ENCODE data around the gene CHIA.
"Not testable (repeated sequence)": the region's sequence is repeated elsewhere in the genome, so short reads cannot be mapped to it uniquely, and the experiment has no call there.

Gene CHIA

GRCh38 chr1:111351700-111352099 lies 61.0 kb downstream of the CHIA start:
- TF ChIP-seq CTCF (IDR thresholded peaks at IDR 0.05; ENCODE audit: control extremely low read depth, extremely low read depth, low read depth, missing control alignments): no peak

GRCh38 chr1:111354584-111354983 lies 63.9 kb downstream of the CHIA start:
- CTCF ChIA-PET: no interaction called here
- TF ChIP-seq CTCF (IDR thresholded peaks at IDR 0.05; ENCODE audit: control extremely low read depth, extremely low read depth, low read depth, missing control alignments): no peak

More at GRCh38 chr1:111351700-111352099, 61.0 kb downstream of the CHIA start:
- POLR2A ChIA-PET: interaction anchor here (0.6 kb wide), 1 partner anchor 97 kb away, joined by 8 read pairs; no protein-coding TSS in a partner anchor
- CTCF ChIA-PET: interaction anchor here (1.0 to 1.9 kb wide), 4 partner anchors 18 to 321 kb away, joined by 3 to 5 read pairs (median 4); no protein-coding TSS in a partner anchor
- no peak for DNase-seq (ENCODE audit: extremely low spot score)

GRCh38 chr1:111358964-111359363 lies 68.3 kb downstream of the CHIA start:
- CTCF ChIA-PET: no interaction called here
- no peak for TF ChIP-seq CTCF (IDR thresholded peaks at IDR 0.05; ENCODE audit: control extremely low read depth, extremely low read depth, low read depth, missing control alignments)
- POLR2A ChIA-PET: no interaction called here
- DNase-seq (ENCODE audit: extremely low spot score): no peak

More at GRCh38 chr1:111354584-111354983, 63.9 kb downstream of the CHIA start:
- no peak for DNase-seq (ENCODE audit: extremely low spot score)
- POLR2A ChIA-PET: no interaction called here

GRCh38 chr1:111359376-111359775 lies 68.7 kb downstream of the CHIA start:
- ChIA-PET POLR2A (no interaction called here), CTCF (no interaction called here)

GRCh38 chr1:111360257-111360656 lies 69.6 kb downstream of the CHIA start:
- CTCF ChIA-PET; DNase-seq (ENCODE audit: extremely low spot score); POLR2A ChIA-PET: not testable (repeated sequence)

More at GRCh38 chr1:111359376-111359775, 68.7 kb downstream of the CHIA start:
- no peak for TF ChIP-seq CTCF (IDR thresholded peaks at IDR 0.05; ENCODE audit: control extremely low read depth, extremely low read depth, low read depth, missing control alignments)
- DNase-seq (ENCODE audit: extremely low spot score): no peak

- ChIA-PET POLR2A (no interaction called here), CTCF (no interaction called here)
- no peak for TF ChIP-seq CTCF (IDR thresholded peaks at IDR 0.05; ENCODE audit: control extremely low read depth, extremely low read depth, low read depth, missing control alignments)
- no peak for DNase-seq (ENCODE audit: extremely low spot score)
Observed at GRCh38 chr1:111361761-111362160, 71.1 kb downstream of the CHIA start.

GRCh38 chr1:111364690-111365089 lies 74.0 kb downstream of the CHIA start:
- DNase-seq (ENCODE audit: extremely low spot score): no peak
- TF ChIP-seq CTCF (IDR thresholded peaks at IDR 0.05; ENCODE audit: control extremely low read depth, extremely low read depth, low read depth, missing control alignments): no peak
- ChIA-PET CTCF (interaction anchor here (1.4 kb wide), 1 partner anchor 9 kb away, joined by 4 read pairs; no protein-coding TSS in a partner anchor), POLR2A (no interaction called here)
